ENCODE measurements around the gene PPP1R14B.
A peak's percentile ranks its signal among the peaks of the same experiment; 100 is the strongest.

PPP1R14B gene

DNA sequence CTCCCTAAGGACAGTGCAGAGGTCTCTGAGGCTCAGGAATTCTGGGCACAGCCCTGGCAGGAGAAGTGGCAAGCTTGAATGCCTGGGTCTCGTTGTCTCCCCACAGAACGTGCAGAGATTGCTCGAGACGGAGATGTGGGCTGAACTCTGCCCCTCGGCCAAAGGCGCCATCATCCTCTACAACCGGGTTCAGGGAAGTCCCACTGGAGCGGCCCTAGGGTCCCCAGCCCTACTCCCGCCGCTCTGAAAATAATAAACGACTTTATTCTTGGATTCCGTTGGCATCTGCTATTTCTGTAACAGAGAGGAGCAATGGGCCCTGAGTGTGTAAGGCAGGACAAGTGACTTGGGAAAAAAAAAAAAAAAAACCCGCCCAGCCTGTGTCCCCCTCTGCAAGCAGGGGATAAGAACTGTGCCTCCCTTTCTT lies 17.0 kb downstream of the PPP1R14B start:
- no peak for DNase-seq

DNA sequence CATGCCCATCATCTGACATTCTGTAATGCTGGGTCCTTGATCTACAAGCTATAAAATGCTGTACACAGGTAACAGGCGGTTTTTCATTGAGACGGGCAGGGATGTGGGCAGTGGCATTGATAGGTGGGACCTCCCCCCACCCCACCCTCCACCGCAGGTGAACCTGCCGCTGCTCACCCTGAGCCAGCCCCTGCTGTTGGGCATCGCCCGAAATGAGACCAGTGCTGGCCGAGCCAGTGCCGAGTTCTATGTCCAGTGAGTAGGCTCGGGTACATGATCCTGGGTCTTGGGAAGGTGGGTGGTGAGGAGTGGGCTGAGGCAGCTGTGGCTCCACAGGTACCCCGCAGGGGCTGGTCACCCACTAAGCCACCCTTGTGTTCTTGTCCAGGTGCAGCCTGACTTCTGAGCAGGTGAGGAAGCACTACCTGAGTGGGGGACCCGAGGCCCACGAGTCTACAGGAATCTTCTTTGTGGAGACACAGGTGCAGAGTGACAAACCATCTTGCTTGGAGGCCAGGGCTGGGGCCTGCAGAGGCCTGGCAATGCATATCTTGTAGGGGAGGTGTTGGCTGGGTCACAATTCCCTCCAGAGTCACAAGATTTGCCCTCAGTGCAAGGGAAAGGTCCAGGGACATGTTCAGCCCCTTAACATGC lies 17.5 kb downstream of the PPP1R14B start:
- no peak for DNase-seq

DNA sequence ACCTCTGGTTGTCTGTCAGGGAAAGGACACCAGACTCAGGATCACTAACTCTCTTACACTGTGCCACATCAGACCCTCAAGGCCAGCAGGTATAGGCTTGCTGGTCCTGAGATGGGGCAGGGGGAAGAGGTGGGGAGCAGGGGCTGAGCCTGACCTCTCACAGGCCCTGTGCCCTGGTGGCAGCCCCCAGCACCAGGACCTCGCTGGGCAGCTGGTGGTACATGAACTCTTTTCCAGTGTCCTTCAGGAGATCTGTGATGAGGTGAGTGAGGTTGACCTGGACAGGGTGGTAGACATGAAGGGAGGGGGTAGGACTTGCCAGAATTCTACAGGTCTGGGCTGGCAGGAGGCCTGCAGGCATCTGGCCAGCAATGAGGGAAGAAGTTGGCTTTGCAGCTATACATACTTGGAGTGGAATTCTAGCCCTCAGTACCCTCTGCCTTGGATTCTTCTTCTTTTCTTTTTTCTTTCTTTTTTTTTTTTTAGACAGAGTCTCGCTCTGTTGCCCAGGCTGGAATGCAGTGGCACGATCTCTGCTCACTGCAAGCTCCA lies 19.3 kb downstream of the PPP1R14B start:
- DNase-seq, result no peak

DNA sequence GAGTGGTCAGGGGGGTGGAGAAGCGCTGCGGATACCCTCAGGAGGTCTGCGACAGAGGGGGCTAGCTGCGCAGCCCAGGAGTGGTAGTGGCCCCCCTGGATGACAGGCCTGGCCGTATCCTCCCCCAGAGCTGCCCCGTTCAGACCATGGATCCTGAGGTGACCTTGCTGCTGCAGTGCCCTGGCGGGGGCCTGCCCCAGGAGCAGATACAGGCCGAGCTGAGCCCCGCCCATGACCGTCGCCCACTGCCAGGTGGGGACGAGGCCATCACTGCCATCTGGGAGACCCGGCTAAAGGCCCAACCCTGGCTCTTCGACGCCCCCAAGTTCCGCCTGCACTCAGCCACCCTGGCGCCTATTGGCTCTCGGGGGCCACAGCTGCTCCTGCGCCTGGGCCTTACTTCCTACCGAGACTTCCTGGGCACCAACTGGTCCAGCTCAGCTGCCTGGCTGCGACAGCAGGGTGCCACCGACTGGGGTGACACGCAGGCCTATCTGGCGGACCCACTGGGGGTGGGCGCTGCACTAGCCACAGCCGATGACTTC lies 20.2 kb downstream of the PPP1R14B start:
- DNase-seq, result peak; percentile 62

DNA sequence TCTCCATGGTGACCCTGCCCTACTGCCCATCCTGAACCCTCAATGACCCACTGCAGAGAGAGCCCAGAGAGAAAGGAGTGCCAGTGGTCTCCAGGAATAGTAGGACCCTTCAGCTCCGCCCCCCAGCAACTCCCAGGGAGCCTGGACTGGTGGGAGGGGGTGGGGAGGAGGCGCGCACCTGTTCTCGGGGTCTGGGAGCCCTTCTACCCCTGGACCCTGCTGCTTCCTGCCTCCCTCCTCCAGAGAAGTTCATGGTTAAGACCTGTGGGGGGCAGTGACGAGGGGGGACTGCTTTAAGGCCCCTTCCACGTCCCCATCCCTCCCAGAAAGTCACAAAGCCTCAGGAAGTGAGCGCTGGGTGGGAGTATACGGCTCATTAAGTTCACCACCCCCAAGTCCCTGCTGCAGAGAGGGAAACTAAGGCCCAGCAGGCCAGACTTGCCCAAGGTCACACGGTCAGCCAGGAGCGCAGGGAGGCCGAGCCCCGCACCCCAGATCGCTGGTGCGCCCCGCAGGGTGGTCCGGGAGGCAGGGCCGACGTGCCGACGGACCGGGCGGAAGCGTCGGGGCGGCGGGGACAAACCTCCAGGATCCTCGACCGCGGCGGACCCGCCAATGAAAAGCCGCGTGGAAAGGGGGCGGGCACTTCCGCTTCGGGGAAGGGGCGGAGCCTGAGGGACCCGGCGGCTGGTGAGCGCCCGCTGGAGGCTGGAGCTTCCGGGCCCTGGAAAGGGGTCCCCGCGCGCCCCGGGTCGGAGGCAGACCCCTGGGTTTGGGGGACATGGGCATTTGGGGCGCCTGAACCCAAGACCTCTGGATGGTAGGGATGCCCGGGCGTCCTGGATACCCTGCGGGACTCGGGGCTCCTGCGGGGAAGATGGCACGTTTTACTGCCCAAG lies 20.9 kb downstream of the PPP1R14B start, which contains the start of the genes NUDT22 and TRPT1:
TSS of gene NUDT22 (plus strand) at position 667 of the 899 bp plus-strand sequence. CDS start 379 bp downstream, outside the sequence.
TSS of gene TRPT1 (minus strand) at position 579 of the 899 bp plus-strand sequence. CDS start at position 253, 326 bp downstream.
- peak; percentile 93 for DNase-seq

DNA sequence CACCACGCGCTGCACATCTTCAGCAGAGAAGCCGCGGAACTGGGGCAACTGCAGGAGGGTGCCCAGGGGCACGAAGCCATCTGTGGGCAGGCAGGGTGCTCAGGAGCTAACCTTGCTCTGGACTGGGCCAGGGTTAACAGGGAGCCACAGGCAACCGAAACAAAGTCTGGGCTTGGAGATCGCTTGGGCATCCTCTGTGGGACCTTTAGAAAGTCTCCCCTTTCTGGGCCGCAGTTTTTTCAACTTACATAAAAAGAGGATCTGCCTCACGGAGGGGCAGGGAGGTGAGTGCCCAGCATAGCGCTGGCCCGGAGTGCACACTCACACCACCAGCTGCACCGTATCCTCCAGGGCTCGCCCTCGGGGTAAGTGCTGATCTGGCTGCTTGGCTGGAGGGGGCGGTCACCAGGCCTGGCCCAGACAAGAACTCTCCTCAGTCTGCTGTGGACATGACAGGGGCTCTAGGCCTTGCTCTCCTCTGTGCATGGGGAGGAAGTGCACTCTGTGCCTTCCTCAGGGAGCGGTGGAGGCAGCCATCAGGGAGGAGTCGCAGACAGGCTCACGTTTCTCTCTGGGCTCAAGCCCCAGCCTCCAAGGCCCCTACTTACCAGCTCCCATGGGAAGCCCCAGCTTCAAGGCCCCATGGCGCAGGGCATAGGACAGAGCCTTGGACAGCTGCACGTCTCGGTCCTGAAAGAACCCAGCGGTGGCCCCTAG lies 21.7 kb downstream of the PPP1R14B start:
- DNase-seq, result no peak

DNA sequence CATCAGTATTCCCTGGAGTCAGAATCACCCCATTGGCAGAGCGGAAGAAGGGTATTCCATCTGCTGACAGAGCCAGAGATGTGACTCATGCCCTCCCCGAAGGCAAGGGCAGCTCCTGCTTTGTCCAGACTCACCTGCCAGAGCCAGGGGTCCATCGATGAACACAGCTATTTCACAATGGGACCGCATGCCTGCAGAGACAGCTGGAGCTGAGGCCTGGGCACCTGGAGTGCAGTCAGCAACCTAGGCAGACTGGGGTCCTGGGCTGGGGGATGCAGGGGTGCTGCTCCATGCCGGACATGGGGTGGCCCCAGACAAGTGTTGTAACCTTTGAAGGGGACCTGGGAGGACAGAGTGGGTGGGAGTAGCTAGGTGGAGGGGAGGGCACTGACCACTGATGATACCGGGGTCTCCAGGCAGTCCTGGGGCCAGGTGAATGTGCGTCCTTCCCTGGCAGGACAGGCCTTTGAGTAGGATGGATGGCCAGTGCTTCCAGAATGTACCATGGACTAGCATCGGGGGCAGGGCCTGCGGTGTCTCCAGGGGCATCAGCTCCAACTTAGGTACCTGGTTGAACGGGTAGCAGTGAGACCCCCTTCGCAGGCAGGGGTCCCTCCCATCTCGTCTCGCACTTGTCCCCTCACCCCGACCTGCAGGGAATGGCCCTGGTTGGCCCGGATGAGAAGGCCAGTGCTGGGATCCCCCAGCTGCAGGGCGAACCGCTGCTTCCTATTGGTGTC lies 22.4 kb downstream of the PPP1R14B start:
- no peak for DNase-seq

DNA sequence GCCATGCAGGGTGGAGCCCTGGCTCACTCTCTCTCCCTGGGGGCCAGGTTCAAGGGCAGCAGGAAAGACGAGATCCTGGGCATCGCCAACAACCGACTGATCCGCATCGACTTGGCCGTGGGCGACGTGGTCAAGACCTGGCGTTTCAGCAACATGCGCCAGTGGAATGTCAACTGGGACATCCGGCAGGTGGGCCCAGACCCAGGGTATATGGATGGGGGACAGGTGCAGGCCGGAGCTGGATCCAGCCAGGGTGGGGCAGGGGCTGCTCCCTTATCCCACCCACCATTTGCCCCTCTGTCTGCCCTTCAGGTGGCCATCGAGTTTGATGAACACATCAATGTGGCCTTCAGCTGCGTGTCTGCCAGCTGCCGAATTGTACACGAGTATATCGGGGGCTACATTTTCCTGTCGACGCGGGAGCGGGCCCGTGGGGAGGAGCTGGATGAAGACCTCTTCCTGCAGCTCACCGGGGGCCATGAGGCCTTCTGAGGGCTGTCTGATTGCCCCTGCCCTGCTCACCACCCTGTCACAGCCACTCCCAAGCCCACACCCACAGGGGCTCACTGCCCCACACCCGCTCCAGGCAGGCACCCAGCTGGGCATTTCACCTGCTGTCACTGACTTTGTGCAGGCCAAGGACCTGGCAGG lies 23.6 kb downstream of the PPP1R14B start:
- no peak for DNase-seq

DNA sequence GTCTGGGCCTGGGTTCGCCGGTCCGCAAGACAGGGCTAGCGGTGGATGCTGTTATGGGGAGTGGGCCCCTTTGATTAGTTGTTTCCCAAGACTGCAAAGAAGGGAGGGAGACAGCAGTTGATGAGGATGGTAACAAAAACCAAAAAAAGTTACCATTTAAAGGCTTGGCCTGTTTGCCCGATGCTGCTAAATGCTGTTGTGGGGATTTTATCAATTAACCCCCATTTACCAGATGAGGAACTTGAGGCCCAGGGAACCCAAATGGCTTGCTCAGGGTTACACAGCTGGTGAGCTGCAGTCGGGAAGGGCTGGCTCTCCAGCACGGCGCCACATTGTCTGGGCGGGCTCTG lies 24.1 kb downstream of the PPP1R14B start:
- DNase-seq, result no peak

DNA sequence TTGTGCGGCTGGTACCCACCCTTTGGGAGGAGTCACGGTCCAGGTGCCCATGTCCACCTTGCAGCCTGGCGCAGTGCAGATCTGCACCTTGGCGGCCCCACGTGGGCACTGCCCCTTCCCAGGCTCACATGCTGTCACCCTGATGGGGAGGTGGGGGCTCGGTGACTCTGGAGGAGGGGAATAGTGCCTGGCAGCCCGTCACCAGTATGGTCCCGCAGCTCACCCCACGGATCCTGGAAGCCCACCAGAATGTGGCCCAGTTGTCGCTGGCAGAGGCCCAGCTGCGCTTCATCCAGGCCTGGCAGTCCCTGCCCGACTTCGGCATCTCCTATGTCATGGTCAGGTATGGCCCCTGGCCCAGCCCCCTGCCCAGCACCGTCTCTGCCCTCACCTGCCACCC lies 25.9 kb downstream of the PPP1R14B start:
- DNase-seq, result no peak

DNA sequence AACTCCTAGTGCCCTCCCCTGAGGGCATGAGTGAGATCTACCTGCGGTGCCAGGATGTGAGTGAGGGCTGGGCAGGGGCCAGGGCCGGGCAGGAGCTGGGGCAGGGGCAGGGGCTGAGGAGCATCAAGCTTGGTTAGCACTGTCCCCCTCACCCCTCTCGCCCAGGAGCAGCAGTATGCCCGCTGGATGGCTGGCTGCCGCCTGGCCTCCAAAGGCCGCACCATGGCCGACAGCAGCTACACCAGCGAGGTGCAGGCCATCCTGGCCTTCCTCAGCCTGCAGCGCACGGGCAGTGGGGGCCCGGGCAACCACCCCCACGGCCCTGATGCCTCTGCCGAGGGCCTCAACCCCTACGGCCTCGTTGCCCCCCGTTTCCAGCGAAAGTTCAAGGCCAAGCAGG lies 26.5 kb downstream of the PPP1R14B start:
- no peak for DNase-seq

DNA sequence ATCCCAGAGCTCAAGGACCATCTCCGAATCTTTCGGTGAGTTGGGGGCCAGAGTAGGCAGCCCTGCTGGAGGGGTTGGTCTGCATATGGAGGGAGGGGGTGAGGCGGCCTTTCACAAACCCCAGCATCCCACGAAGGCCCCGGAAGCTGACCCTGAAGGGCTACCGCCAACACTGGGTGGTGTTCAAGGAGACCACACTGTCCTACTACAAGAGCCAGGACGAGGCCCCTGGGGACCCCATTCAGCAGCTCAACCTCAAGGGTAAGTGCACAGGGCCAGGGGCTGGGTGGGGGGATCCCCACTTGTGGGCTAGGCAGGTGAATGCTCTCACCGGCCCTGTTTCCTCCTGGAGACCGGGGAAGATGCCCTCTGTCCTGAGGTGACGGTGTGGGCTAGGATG lies 27.0 kb downstream of the PPP1R14B start:
- DNase-seq, result no peak

DNA sequence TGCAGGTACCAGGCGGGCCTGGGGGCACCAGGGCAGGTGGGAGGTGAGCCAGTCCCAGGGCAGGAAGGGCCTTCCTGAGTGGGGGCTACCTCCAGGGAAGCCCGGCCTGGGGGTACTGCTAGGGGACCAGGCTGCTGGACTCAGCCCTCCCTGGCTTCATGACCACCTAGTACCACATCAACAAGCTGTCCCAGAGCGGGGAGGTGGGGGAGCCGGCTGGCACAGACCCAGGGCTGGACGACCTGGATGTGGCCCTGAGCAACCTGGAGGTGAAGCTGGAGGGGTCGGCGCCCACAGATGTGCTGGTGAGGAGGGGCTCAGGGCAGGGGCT lies 27.4 kb downstream of the PPP1R14B start:
- DNase-seq, result no peak

DNA sequence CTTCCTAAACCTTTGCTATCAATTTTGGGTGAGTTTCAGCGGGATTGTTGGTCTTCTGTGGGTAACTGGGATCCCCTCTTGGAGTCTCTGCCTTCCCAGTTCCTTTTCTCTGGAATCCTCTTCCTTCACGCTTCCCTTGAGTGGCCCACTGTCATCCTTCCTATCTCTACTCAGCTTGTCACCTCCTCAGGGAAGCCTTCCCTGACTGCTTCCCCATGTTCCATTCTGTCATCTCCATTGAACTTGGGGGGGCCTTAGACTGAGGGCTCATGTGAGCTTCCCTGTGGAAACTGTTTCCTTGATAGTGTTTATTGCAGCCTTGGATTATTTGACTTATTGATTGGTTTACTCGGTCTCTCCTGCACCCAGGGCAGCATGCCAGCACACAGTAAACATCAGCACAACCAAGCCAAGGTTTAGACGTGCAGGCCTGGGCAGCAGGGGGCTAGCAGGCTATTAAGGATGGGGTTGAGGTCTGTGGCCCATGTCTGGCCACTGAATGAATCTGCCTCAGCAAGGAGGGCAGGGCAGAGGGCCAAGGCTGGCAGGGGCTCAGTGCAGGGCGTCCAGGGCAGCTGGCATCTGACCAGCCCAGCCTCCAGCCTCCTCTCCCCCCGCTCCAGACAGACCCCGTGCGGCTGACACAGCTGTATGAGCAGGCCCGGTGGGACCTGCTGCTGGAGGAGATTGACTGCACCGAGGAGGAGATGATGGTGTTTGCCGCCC lies 28.0 kb downstream of the PPP1R14B start:
- DNase-seq, result no peak

DNA sequence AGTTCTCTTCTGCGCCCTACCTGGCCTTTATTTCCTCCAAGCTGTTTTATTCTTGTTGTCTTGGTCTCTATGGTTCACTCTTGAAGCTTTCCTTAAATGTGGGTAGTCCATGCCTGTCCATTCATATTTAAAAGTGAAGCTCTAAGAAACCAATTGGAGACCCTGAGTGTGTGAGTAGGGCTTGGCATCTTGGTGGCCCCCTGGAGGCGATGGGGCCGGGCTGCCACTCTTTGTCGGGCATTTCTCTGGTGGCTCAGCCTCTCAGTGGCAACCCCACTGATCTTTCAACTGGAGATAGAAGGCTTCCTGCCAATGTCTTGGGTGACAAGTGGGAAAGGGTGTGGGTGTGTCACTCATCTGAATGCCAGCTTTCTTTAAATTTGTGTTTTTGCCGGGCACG lies 29.9 kb downstream of the PPP1R14B start:
- no peak for DNase-seq

DNA sequence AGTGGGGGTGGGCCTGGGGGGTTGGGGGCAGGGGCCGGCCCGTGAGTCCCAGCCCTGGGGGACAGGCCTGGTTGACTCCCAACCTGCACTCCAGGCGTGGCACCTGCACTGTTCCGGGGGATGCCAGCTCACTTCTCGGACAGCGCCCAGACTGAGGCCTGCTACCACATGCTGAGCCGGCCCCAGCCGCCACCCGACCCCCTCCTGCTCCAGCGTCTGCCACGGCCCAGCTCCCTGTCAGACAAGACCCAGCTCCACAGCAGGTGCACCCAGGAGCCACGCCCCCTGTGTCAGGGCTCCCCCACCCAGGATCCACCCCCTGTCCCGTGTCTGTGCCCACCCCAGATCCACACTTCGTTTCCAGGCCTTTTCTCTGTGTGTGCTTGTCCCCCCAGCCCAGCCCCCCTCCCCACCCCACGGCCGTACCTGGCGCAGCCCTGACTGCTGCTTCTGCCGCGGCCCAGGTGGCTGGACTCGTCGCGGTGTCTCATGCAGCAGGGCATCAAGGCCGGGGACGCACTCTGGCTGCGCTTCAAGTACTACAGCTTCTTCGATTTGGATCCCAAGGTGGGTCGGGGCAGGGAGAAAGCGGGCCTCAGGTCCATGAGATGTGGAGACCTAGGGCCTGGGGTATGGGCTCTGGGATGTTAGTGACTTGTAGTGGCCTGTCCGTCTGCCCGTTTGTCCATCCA lies 35.4 kb downstream of the PPP1R14B start:
- no peak for DNase-seq

DNA sequence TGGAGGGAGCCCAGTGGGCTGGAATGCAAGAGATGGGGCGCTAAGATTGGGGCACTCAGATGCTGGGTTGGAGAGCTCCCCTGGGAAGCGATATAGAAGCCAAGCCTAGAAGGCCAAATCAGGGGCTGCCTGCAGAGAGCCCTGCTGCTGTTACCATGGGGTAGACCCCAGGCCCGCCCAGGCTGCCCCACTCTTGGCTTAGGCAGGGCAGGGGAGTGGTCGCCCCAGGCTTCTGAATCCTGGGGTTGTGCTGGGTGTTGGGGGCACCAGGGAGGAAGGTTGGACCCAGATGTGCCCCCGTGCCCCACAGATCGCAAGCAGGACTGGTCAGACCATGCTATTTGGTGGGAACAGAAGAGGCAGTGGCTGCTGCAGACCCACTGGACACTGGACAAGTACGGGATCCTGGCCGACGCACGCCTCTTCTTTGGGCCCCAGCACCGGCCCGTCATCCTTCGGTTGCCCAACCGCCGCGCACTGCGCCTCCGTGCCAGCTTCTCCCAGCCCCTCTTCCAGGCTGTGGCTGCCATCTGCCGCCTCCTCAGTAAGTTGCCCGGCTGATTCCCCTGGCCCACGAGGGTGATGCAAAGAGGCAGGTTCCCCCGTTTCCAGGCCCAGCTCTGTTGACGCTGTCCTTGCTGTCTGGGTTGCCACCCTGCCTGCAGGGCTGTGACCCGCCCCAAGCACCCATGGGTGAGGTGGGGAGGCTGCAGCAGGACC lies 36.3 kb downstream of the PPP1R14B start:
- DNase-seq, result no peak

DNA sequence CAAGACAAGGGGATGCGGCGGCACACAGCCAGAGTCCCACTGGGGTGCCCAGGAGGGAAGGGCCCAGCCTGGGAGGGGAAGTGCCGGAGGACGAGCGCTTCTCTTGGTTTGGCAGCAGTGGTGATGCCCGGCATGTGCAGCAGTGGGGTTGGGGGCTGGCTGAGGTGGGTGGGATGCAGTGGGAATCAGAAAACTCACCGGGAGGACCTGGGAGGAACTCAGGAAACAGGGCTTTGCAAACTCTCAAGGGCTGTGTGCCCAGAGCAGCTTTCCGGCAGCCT lies 37.2 kb downstream of the PPP1R14B start:
- no peak for DNase-seq

DNA sequence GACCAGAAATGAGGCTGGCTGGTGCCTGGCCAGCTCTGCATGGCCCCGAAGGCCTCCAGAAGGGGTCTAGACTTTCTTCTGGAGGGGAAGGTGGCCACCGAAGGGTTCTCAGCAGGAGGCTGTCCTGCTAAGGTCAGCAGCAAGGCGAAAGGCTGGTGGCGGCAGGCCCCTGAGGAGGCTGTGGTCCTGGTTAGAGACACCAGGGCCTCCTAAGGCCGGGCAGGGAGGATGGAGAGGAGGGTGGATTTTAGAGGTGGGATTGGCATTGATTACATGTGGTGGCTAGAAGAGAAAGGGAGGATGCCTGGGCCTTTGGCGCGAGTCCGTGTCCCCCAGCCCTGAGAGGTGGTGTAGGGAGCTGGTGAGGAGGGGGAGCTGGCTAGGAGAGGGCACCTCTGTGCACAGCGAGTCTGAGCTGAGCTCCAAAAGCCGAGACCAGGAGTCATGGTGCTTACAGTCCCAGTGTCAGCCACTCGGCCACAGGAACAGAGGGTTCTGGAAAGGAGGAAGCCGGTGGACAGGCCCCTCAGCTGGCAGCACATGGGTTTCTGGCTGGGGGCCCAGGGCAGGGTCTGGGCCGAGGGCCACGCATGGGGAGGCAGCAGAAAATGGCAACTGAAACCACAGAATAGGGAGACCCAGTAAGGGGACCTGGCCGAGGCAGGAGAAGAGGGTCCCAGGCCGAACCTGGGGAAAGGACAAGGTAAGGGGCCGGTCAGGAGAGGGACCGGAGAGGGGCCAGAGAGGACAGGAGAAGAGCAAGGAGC lies 37.8 kb downstream of the PPP1R14B start:
- DNase-seq, result no peak

Measured in stimulated activated CD4-positive, alpha-beta T cell treated with anti-CD3 and anti-CD28 coated beads, Interleukin-4, amount 100 ng/mL, for 24 hours (primary cell).